KG1 (cell line): ENCODE results near the gene DNAJC17.

ENCODE experiments used
- DNase-seq: peaks from one replicate; lab custom pipeline; 2025; lab: John Stamatoyannopoulos, UW

The DNAJC17 gene, protein sequence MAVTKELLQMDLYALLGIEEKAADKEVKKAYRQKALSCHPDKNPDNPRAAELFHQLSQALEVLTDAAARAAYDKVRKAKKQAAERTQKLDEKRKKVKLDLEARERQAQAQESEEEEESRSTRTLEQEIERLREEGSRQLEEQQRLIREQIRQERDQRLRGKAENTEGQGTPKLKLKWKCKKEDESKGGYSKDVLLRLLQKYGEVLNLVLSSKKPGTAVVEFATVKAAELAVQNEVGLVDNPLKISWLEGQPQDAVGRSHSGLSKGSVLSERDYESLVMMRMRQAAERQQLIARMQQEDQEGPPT

GRCh38 chr15:40807028-40807887 is at the start of gene DNAJC17, which contains the start of gene ZFYVE19:
TSS of gene DNAJC17 (minus strand) at chr15:40807473. CDS start at chr15:40807446, 27 bp downstream.
TSS of gene ZFYVE19 (plus strand) at chr15:40807089. CDS start at chr15:40807590, 501 bp downstream.
- peak; percentile 93 for DNase-seq

DNA sequence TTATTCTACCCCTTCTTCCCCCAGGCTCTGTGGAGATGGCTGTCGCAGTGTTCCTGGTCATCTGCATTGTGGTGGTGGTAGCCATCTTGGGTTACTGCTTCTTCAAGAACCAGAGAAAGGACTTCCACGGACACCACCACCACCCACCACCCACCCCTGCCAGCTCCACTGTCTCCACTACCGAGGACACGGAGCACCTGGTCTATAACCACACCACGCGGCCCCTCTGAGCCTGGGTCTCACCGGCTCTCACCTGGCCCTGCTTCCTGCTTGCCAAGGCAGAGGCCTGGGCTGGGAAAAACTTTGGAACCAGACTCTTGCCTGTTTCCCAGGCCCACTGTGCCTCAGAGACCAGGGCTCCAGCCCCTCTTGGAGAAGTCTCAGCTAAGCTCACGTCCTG is 49.5 kb upstream of the DNAJC17 start:
- no peak for DNase-seq

- DNase-seq: no peak
Observed at GRCh38 chr15:40855706-40856234, 48.5 kb upstream of the DNAJC17 start.

DNA sequence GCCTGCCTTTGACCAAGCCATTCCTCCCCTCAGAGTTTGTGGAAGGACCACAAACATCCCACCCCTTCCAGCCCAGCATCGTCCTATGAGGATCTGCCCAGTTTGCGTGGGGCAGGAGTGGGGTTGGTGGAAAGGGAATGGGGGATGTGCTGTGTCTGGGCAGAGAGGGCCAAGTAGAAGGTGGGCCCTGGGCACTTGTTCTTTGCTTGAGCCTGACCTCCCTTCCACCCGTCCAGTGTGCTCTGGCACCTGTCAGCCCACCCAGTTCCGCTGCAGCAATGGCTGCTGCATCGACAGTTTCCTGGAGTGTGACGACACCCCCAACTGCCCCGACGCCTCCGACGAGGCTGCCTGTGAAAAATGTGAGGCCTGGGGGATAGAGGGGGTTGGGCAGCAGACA is 46.9 kb upstream of the DNAJC17 start:
- no peak for DNase-seq

GRCh38 chr15:40853241-40853890 is 46.1 kb upstream of the DNAJC17 start:
- no peak for DNase-seq

GRCh38 chr15:40852529-40852928 is 45.3 kb upstream of the DNAJC17 start:
- no peak for DNase-seq

- DNase-seq: no peak
Observed at GRCh38 chr15:40850576-40851112, 43.4 kb upstream of the DNAJC17 start.

DNA sequence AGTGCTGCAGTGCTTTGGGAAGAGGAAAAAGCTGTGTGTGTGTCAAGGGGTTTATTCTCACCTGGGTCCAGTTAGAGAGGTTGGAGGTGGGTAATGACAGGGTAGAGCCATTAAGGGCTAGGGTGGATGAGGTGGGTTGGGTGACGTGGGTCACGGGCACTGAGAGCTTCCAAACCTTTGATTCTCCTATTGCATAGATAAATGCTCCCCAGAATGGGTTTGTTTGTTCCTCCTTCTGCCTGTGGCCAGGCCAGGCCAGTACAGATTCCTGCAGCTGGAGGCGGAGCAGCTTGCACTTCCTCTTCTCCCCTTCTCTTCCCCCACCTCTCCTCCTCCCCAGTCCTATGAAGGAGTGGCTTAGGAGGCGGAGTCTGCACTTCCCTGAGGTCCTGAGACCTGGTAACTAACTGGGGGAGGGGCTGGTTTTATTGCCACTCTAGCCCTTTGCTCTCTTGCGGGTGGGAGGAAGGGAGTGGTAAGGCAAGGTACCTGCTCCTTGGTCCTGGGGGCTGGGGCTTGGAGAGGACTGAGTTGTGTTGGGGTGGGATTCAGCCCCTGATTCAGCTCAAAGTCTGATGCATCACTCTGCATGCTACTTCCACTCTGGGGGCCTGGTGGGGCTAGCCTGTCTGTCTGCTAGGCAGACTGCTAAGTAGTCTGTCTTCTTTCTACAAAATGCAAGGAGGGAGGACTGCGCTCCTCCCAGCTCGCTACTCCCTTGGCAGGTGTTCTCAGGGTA is 40.1 kb upstream of the DNAJC17 start:
- peak; percentile 71 for DNase-seq

- DNase-seq: no peak
Observed at GRCh38 chr15:40846841-40847222, 39.6 kb upstream of the DNAJC17 start.

DNA sequence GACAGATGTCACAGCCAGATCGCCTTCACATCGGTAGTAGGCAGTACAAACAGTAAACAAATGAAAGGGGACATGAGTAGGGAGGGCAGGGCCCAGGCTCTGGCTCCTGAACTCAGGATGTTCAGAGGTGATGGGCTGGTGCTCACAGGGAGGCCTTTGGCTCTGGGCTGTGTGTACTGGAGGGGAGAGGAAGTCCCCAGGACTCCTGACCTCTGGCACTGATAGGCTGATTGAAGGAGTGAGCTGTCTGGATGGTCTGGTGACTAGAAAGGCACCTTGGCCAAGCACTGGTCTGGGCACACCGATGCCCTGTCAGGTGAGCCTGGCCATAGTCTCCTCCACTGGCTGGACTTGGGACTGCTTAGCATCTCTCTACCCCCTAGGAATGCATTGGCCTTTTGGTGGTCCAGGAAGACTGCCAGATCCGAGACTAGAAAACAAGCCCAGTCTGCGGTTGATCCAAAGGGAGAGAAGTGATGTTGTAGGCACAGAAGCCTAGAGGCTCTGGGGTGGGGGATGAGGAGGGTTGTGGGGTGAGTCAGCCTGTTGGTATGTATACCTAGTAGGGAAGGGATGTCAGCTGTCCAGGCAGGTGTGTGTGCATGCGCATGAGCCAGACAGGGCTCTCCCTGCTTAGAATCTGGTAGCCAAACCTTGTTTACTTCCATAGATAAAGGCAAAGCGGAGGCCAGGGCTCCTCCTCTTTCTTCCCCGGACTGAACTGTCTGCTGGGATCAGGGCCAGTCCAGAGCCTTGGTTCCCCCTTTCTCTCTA is 38.4 kb upstream of the DNAJC17 start:
- DNase-seq: no peak

DNA sequence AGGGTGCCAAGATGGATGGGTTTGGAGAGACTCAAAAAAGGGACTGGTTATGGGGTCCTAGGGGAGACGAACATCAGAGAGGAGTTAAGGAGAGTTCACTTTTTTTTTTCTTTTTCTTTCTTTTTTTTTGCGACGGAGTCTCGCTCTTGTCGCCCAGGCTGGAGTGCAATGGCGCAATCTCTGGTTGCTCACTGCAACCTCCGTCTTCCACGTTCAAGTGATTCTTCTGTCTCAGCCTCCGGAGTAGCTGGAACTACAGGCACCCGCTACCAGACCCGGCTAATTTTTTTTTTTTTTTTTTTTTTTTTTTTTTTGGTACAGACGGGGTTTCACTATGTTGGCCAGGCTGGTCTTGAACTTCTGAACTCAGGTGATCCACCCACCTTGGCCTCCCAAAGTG is 37.8 kb upstream of the DNAJC17 start:
- no peak for DNase-seq

GRCh38 chr15:40844696-40845030 is 37.4 kb upstream of the DNAJC17 start:
- DNase-seq: peak; percentile 12

DNA sequence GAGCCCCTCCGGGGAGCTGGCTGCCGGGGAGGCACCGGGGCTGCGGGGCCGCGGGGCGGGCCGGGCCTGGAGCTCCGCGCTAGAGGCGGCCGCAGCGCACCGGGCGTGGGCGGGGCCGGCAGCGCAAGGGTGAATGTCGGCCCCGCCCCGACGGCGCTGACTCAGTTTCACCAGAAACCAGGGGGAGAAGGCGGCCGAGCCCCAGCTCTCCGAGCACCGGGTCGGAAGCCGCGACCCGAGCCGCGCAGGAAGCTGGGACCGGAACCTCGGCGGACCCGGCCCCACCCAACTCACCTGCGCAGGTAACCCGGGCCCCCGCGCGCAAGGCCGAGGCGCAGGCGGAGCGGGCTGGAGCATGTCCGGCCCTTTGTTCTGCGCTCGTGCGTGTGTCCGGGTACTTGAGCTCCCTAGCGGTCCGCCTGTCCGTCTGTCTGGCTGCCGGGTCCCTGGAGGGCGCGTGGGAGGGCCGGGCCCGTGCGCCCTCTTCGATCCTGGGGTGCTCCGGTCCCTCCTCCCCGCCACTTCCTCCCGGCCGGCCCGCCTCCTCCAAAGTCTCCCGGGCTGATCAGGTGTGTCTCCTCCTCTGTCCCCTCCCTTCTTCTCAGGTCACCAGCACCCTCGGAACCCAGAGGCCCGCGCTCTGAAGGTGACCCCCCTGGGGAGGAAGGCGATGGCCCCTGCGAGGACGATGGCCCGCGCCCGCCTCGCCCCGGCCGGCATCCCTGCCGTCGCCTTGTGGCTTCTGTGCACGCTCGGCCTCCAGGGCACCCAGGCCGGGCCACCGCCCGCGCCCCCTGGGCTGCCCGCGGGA is 36.8 kb upstream of the DNAJC17 start, which contains the start of gene SPINT1:
TSS of gene SPINT1 (plus strand) at position 164 of the 811 bp plus-strand sequence. CDS start at position 671, 507 bp downstream.
- DNase-seq: no peak

- no peak for DNase-seq
Observed at GRCh38 chr15:40843261-40843884, 36.1 kb upstream of the DNAJC17 start.

DNA sequence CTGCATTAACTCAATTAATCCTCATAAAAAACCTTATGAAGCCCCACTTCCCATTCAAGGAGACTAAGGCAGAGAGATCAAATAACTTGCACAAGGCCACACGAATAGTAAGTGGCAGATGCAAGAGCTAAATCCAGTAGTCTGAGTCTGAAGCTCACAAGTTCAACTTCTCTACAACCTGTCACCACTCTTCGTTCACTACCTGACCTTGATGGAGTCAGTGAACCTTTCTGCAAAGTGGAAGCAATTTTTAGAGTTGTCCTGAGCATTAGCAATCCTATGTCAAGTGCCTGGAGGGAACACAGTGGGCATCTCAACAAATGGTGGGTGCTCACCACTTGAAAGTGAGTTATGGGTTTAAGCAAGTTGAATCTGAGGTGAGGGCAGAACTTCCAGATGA is 34.5 kb upstream of the DNAJC17 start:
- DNase-seq: no peak

- no peak for DNase-seq
Observed at GRCh38 chr15:40838756-40839155, 31.5 kb upstream of the DNAJC17 start.

GRCh38 chr15:40836020-40836419 is 28.7 kb upstream of the DNAJC17 start:
- no peak for DNase-seq

GRCh38 chr15:40832903-40833302 is 25.6 kb upstream of the DNAJC17 start:
- no peak for DNase-seq

DNA sequence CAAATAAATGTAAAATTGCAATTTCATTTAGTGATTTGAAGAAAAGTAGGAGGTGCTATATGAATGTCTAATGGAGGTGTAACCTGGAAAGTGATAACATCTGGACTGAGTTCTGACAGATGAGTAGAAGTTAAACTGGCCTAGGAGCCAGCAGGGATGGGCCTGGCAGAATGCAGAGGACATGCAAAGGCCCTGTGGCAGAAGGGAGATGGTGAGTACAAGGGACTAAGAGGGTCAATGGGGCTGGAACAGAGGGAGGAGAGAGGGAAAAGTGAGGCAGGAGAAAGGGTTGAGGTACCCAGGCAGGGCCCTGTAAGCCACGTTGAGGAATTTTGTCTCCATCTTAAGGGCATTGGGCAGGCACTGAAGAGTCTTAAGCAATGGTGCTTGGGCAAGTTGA is 24.6 kb upstream of the DNAJC17 start:
- DNase-seq: no peak
